ENCODE measurements around the gene SAA4. TPM values are rescaled to one million over a fixed set of nuclear protein-coding genes. Genes with fewer than 3 reads are reported as not detected.

The SAA4 gene
- total and polyA plus RNA-seq, 10 of the 15 experiments (the other 5 are each of a cell fraction or from before 2014, with no cell fraction given): not detected

GRCh38 chr11:18209058-18209457, 27.5 kb downstream of the SAA4 start:
- intact Hi-C loops (cut with micrococcal nuclease; ENCODE audit: unreplicated experiment): no loop called here
- no peak for FAIRE-seq
- H3K4me1 ChIP-seq (ENCODE audit: control insufficient read depth, insufficient read depth, low read length): no peaks in the 10 kb centered on the region

More at GRCh38 chr11:18209058-18209457, 27.5 kb downstream of the SAA4 start:
- 59% methylated on average over 31 of the region's 33 CpGs for WGBS (ENCODE audit: insufficient coverage, insufficient replicate concordance, low lambda C conversion rate, missing lambda C conversion rate)
- no peak for TF ChIP-seq BRCA1 (IDR thresholded peaks at IDR 0.05; ENCODE audit: low read depth, low read length)
- no peak for TF ChIP-seq BCL11A (IDR thresholded peaks at IDR 0.05; ENCODE audit: low read depth, low read length)
- TF ChIP-seq KLF5 (IDR thresholded peaks at IDR 0.05; ENCODE audit: partially characterized antibody): no peak
- TF ChIP-seq GATAD2B (conservative IDR thresholded peaks at IDR 0.05; ENCODE audit: low read depth): no peak
- TF ChIP-seq MEF2B (IDR thresholded peaks at IDR 0.05; ENCODE audit: partially characterized antibody, poor library complexity, severe bottlenecking): no peak
- no peak for TF ChIP-seq RELA (IDR thresholded peaks at IDR 0.05; ENCODE audit: borderline replicate concordance, partially characterized antibody)
- no peak for TF ChIP-seq E2F4 (IDR thresholded peaks at IDR 0.05; ENCODE audit: low read depth, low read length)
- no peak for TF ChIP-seq NFYA (IDR thresholded peaks at IDR 0.05; ENCODE audit: borderline replicate concordance, low read depth, low read length)
- no peak for TF ChIP-seq CHD1 (IDR thresholded peaks at IDR 0.05; ENCODE audit: low read depth, low read length)
- no peak for TF ChIP-seq ZNF217 (IDR thresholded peaks at IDR 0.05)
- TF ChIP-seq HDGF (IDR thresholded peaks at IDR 0.05): no peak
- no peaks in the 10 kb centered on the region for H3K79me2 ChIP-seq (ENCODE audit: control insufficient read depth, insufficient read depth, low read length)
- ChIA-PET RAD21 (ENCODE audit: unreplicated experiment) (no interaction called here), CTCF (interaction anchor here (0.5 kb wide), 1 partner anchor 180 kb away, joined by 3 read pairs; no protein-coding TSS in a partner anchor), SMC1A (ENCODE audit: uncharacterized antibody, unreplicated experiment) (interaction anchor here (0.7 kb wide), 1 partner anchor 236 kb away, joined by 3 read pairs; no protein-coding TSS in a partner anchor), POLR2A (no interaction called here)
- no peak overlapping the region for H3K4me2 ChIP-seq (ENCODE audit: control insufficient read depth, insufficient read depth)
- BruUV-seq (replicated peaks): no TSS peak
- ATAC-seq: no peak
- no peaks in the 10 kb centered on the region; a peak in 2 of 4 replicates for H3K27me3 ChIP-seq (replicated peaks in 1 of 2; ENCODE audit: control insufficient read depth in 2 of 2, insufficient read depth in 2 of 2, low read length in 1 of 2)
- no peak overlapping the region for H3K9ac ChIP-seq (ENCODE audit: control insufficient read depth, insufficient read depth, low read length)
- no peak overlapping the region for H2AFZ ChIP-seq (ENCODE audit: control insufficient read depth, low read depth, low read length)
- H3K27ac ChIP-seq (ENCODE audit: control insufficient read depth, insufficient read depth): no peak overlapping the region
- no peaks in the 10 kb centered on the region for H3K36me3 ChIP-seq (ENCODE audit: control insufficient read depth in 2 of 2, insufficient read depth in 2 of 2, low read length in 1 of 2)
- no peak overlapping the region for H3K4me3 ChIP-seq
- DNase-seq (ENCODE audit: low read depth, low spot score): no peak
- no peaks in the 10 kb centered on the region for H4K20me1 ChIP-seq (ENCODE audit: control insufficient read depth, insufficient read depth)
- in situ Hi-C loops (cut with MboI): no loop called here
- no peaks in the 10 kb centered on the region for H3K9me3 ChIP-seq (replicated peaks; ENCODE audit: control insufficient read depth, insufficient read depth, low read length)

Measured in GM12878 (cell line).